Cardiac fibroblast (primary cell): ENCODE results near the gene NEURL4.
"Not testable (repeated sequence)": the region's sequence is repeated elsewhere in the genome, so short reads cannot be mapped to it uniquely, and the experiment has no call there.

ENCODE experiments used
- DNase-seq, 2 donors: peaks; one replicate each; pipeline versions ENCODE4 v3.0.0 to v3.0.0-alpha.2; 2010; ENCODE audit warnings: low read depth in 2 of 2
- H3K4me3 ChIP-seq, 2 donors: replicated peaks in 1 of 2; 1 replicate in 1 of 2; 2 replicates in 1 of 2; pipeline ENCODE4 v1.5.1; 2011; ENCODE audit warnings: low read depth in 2 of 2, low read length in 2 of 2, mild to moderate bottlenecking in 2 of 2, moderate library complexity in 1 of 2
- TF ChIP-seq, protein P1 (sequence below): IDR thresholded peaks from one replicate; pipeline ENCODE4 v1.5.1; 2011; ENCODE audit warnings: low read depth, mild to moderate bottlenecking, low read length, inconsistent platforms

NEURL4 gene

DNA sequence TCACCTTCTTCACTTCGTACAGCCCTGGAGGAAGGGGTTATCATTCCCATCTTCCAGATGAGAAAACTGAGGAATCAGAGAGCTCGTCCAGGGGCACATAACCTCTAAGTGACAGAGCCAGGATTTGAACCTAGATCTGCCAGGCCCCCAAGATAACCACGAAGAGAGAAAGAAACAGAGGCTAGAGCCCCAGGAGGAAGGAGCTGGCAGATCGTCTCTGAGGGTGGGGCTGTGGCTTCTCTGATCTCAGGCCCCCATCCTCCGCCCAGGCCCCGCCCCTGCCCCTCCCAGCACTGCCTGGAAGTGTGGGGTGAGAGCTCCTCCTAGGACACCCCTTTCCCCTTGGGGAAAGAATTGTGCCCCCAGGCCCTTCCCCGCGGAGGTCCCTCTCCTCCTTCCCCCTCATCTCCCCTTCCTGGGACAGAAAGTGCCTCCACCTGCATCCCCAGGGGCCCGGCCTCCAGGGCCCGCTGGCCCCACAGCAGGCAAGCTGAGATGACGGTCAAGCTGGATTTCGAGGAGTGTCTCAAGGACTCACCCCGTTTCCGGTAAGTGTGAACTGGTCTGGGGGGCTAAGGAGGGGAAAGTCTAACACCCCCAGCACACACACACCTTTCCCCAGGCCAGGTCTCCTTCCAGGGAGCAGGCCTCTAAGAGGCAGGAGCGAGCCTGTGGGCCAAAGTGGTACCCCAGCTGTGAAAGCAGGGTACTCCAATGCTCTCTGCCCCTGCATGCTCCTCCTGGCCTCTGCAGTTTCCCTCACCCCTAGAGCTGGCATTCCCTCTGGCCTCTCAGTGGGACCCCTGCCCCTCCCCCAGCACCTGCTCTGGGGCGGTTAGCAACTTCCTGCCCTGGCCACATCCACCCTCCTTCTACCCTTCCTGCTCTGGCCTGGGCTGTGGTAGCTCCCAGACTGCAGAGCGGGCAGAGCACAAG lies 7.4 kb upstream of the NEURL4 start, which contains the start of gene ACAP1:
Gene ACAP1, plus strand, starts transcription at position 290 of the 936 bp plus-strand sequence. Its CDS starts 206 bp downstream, at position 496.
- TF ChIP-seq, protein P1, sequence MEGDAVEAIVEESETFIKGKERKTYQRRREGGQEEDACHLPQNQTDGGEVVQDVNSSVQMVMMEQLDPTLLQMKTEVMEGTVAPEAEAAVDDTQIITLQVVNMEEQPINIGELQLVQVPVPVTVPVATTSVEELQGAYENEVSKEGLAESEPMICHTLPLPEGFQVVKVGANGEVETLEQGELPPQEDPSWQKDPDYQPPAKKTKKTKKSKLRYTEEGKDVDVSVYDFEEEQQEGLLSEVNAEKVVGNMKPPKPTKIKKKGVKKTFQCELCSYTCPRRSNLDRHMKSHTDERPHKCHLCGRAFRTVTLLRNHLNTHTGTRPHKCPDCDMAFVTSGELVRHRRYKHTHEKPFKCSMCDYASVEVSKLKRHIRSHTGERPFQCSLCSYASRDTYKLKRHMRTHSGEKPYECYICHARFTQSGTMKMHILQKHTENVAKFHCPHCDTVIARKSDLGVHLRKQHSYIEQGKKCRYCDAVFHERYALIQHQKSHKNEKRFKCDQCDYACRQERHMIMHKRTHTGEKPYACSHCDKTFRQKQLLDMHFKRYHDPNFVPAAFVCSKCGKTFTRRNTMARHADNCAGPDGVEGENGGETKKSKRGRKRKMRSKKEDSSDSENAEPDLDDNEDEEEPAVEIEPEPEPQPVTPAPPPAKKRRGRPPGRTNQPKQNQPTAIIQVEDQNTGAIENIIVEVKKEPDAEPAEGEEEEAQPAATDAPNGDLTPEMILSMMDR: no peak
- no peak for DNase-seq
- H3K4me3 ChIP-seq: no peak within 1 kb of the TSS

DNA sequence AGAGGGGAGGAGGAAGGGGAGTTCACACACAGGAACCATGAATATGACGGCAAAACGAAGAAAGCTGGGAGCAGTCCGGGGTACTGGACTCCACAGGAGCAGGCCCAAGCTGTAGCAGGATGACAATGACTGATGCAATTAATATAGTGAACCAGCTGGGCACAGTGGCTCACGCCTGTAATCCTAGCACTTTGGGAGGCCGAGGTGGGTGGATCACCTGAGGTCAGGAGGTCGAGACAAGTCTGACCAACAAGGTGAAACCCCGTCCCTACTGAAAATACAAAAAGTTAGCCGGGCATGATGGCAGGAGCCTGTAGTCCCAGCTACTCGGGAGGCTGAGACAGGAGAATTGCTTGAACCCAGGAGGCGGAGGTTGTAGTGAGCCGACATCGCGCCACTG lies 6.6 kb upstream of the NEURL4 start:
- H3K4me3 ChIP-seq: not testable (repeated sequence)

DNA sequence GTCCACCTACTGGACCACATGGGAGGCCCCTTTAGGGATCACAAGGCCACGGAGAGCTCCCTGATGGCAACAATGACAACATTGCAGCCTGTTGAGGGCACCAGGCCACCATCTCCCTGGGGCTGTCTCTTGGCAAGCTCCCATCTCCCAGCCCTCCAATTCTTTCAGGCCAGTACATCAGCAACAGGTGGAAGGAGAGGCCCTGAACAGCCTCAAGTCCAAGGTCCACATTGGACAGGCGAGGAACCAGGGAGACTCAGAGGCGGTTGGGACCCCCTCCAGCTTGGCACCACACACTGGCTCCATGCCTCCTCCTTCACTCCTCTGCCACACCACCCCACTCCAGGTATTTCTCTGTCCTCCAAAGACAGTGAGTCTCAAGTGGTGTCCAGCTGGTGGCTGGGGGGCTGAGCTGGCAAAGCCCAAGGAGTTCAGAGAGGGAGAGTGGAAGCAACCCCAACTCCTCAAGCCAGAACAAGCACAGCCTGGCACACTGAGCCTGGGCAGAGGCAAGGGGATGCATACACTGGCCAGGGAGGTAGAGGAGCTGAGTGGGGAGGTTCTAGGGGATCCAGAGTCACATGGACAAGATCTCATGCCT lies 5.9 kb upstream of the NEURL4 start:
- DNase-seq: no peak
- TF ChIP-seq, protein P1: no peak

More for the DNA sequence above, 6.6 kb upstream of the NEURL4 start:
- not testable (repeated sequence) for DNase-seq

DNA sequence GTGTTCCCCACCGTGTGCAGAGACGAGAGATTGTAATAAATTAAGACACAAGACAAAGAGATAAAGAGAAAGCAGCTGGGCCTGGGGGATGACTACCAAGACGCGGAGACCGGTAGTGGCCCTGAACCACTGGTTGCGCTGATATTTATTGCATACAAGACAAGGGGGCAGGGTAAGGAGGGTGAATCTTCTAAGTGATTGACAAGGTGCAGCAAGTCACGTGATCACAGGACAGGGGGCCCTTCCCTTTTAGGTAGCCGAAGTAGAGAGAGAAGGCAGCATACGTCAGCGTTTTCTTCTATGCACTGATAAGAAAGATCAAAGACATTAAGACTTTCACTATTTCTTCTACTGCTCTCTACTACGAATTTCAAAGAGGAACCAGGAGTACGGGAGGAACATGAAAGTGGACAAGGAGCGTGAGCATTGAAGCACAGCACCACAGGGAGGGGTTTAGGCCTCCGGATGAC lies 3.5 kb upstream of the NEURL4 start:
- not testable (repeated sequence) for H3K4me3 ChIP-seq, DNase-seq

More for the DNA sequence above, 5.9 kb upstream of the NEURL4 start:
- no peak overlapping the region for H3K4me3 ChIP-seq

DNA sequence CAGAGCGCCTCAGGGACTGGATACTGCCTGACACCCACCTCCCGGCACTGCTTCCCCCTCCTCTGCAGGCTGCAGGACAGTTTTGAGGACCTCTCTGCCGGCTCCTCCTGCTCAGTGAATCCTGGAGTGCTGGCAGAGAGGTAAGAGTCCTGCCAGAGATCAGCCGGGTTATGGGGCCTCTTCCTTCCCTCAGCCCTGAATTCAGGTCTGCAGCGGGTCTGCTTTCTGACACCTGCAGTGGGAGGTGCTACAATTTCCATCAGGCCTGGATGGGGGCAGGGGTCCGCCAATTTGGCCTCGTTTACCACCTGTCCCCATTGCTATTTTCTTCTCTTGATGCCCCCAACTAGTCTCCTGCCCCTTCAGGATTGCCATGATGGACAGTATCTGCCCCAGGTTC lies 3.0 kb upstream of the NEURL4 start:
- no peak for DNase-seq
- TF ChIP-seq, protein P1: no peak
- no peak overlapping the region for H3K4me3 ChIP-seq

DNA sequence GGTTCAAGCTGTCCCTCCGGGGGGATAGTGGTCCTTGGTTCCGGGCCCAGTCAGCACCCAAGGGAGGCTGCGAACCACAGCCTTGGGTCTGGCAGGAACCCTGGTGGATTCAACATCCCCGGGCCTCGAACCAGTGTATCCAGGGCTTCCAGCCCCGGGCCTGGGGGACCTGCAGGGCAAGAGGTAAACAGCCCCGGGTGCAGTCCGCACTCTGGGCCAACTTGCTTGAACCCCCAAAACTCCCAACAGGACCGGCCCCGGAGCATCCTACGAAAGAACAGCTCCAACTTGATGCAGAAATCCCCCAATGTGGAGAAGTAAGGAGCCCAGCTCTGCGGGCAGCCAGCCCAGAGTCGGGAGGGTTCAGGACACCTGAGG lies 1.5 kb upstream of the NEURL4 start:
- TF ChIP-seq, protein P1: no peak
- H3K4me3 ChIP-seq: peak overlapping the region; percentile 89 to 90
- DNase-seq: no peak

DNA sequence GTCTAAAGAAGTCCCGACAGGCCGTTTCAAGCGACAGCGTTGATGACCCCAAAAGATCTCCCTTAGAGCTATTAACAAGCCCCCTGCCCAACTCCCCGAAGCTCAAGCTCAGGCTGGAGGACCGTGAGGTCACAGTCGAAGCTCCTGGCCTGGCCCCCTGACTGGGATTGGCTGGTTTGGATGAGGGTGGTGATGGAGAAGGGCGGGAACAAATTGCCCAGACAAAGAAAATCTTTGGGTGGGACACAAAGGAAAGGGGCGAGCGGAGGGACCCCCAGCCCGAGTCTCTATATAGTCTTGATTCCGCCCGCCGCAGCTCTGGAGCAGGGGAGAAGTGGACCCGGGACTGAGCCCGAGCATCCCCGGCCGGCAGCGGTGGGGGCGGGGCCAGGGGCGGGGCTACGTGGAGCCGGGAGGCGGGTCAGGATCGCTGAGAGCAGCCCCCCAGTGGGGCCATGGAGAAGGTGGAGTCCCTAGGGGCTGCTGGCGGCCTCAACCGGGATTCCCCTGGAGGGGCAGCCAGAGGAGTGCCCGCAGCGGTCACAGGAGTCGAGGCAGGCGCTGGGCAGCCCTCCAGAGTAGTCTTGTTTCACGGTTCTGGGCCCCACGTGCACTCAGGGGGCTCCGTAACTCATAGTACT lies 982 bp upstream of the NEURL4 start:
- peak overlapping the region; percentile 89 to 90 for H3K4me3 ChIP-seq
- TF ChIP-seq, protein P1: no peak
- DNase-seq: peak; percentile 77 to 82
